Mammary epithelial cell (primary cell): ENCODE data around the gene GDF10.

Source experiments
- CTCF ChIP-seq, 2 donors: IDR thresholded peaks in 1 of 2; conservative IDR thresholded peaks in 1 of 2; 2 replicates each; pipeline ENCODE4 v1.5.1; 2011 to 2012; ENCODE audit warnings: inconsistent platforms in 2 of 2, low read length in 2 of 2, mild to moderate bottlenecking in 2 of 2, control low read depth in 1 of 2, low read depth in 1 of 2; ENCODE audit not compliant: insufficient read depth in 1 of 2; ENCODE audit errors: extremely low read depth in 1 of 2
- EZH2 ChIP-seq: IDR thresholded peaks from 2 replicates; pipeline ENCODE4 v1.6.1; 2012; ENCODE audit warnings: low read length, inconsistent platforms, borderline replicate concordance

GRCh38 chr10:47316131-47316530 is 16.1 kb downstream of the GDF10 start:
- no peak for TF ChIP-seq CTCF (conservative IDR thresholded peaks at IDR 0.05 in 1 of 2, IDR thresholded peaks at IDR 0.05 in 1 of 2; ENCODE audit: extremely low read depth in 1 of 2, insufficient read depth in 1 of 2, low read depth in 1 of 2, low read length in 2 of 2)
- no peak for TF ChIP-seq EZH2
